HUDEP-2 (cell line): Measurements from ENCODE around the gene GGA2.
"Not testable (repeated sequence)": the region's sequence is repeated elsewhere in the genome, so short reads cannot be mapped to it uniquely, and the experiment has no call there.

Experiments used
- DNase-seq, 76 experiments: peaks; one replicate each; lab custom pipeline; 2025; ENCODE audit not compliant: unreplicated experiment in 76 of 76; lab: John Stamatoyannopoulos, UW

Gene GGA2

DNA sequence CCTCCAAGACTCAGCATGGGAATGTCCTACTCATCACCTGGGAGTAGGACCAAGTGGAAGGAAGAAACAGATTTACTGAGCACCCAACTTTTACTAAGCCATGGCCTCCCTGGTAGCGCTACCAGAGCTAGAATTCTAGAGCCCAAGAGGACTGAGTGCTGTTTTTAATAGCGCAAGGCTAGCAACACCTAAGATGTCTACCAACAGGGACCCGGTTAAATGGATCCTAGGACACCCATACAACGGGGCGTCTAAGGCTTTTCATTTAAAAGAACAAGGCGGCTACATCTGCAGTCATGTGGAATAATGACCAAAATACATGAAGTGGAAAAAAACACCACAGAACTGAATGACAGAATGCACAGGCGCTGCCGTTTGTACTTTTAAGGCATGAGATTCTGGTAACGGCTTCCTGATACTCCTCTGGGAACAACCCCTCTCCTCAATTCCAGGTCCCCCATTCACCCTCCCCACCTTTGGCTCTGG lies 5.1 kb downstream of the GGA2 start:
- DNase-seq = no peak

DNA sequence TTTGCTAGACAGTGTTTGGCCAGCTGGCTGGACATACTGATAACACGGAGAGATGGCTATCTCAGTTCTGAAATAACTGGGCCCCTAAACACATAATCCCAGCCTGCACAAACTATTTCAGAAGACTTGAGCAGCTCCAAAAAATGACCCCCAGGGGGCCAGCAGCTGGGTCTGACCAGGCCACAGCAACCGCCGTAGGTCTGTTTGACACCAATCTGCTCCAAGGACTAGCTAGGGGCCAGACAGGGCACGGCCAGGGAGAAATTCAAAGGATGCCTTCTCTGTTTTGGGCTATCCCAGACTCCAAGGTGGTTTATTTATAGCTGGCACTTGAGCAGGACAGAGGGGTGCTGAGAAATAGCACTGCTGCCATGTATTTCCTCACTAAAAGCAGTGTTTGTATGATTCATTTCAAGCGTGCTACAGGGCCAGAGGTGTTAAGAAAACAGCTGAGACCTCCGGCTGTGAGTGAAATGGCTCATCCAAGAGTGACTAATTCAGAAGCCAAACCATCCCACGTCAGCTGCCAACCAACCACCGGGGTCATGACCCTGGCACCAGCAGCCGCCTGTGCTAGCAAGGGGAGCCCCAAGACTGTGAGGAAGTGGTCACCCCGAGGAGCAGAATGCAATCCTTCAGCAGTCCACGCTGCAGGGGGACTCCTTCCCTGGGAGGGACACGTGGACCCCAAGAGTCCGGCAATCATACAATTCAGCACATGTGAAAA lies 5.7 kb downstream of the GGA2 start:
- peak in 20 of 76 experiments; percentile 4 to 57 (median 18) for DNase-seq

DNA sequence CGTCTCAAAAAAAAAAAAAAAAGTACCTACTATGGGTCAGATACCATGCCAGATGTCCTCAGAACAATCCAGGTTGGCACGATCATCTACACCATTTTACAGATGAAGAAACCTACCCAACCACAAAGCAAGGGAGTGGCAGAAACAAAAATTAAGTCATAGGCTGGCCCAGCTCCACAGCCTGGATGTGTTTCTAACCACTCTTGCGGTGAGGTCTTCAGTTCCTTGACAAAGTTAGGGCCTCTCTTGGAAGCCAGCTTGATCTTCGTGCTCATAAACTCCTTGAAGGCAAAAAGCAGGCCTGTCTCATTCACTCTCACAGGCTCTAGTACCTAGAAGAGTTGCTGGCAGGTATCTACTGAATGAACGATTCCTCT lies 6.2 kb downstream of the GGA2 start:
- peak in 39 of 76 experiments; percentile 7 to 54 (median 24) for DNase-seq

DNA sequence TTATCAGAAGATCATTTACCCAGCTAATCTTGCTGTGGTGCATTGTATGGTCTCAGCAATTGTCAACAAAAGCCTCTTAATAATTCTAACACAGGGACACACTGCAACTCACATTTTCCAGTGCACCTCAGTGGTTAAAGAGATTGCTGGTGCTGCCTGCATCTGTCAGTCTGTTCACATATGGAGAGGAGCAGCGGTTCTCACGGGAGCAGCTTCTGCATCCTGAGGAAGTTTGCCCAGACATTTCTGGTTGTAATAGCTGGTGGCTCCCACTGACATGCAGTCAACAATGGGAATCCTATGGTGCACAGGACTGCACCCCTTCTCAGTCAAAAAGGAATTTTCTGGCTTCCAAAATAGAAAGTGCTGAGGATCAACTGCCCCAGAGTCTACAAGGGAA lies 7.8 kb downstream of the GGA2 start:
- peak in 1 of 76 experiments; percentile 11 for DNase-seq

DNA sequence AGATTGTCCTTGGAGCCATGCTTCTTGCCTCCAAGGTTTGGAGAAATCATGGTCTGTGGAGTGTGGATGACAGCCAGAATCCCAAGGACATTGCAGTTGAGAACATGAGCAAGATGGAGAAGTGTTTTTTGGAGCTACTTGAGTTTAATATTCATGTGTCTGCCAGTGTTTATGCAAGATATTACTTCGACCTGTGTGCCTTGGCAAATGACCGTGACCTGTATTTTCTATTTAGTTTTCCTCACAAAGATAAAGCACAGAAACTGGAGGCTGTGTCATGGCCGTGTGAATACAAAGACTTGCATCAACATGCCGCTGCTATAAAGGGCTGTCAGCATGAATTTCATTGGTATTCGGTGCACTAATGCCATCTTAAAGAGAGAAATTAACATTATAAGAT lies 9.0 kb downstream of the GGA2 start:
- DNase-seq = no peak

DNA sequence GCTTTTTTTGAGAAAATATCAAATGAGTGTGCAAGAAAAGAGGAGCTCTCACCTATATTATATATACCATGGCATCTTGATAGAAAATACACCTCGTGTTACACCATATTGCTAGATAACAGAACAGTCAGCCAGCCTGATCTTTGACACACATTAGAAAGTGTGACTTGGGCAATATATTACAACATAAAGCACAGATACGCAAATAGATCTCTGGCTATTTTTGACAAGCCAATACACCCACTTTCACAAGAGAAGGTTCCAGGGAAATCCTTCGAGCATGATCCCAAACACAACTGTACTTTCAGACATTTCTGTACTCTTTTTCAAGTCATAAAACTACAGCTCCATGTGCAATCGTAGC lies 9.4 kb downstream of the GGA2 start:
- no peak for DNase-seq

DNA sequence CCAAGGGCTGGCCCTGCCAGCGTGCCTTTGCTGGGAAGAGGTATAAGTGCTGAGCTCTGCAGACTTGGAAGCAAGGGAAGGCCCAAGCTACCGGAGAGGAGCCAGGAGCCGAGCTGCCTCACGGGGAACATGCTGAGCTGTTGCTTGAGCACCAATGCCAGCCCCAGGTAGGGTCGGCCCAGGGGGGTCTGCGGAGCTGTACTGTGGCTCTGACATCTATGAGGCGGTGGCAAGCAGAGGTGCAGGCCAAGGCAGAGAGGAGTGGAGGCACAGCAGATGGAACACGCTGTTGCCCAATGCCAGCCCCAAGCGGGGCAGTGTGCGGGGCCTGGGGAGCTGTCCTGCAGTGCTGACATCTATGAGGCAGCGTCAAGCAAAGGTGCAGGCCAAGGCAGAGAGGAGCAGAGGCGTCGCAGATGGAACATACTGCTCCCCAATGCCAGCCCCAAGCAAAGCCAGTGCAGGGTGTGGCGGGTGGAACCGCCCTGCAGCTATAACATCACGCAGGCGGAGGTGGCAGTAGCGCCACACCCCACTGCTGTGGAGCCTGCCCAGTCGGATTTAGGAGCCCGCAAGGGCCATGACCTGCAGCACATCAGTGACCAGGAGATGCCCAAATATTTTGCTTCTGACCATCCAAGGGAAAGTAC lies 10.0 kb downstream of the GGA2 start:
- peak in 64 of 76 experiments; percentile 11 to 72 (median 48) for DNase-seq

DNA sequence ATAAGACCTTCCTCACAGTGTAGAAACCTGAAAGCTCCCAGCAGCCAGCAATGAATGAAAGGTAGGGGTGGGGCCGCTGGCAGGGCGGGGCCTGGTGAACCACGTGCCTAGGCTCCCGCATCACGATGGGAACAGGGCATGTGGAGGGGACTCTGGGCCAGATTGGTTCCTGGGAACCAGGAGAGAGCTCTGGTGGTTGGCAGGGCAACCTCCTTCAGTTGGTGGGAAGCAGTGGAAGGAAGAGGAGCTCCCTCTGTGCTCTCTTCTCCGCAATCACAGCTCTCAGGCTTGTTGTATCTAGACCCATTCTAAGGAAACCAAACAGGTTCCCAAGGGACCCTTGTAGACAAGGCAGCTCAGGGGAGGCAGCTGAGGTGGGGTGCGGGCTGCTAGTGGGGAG lies 10.5 kb downstream of the GGA2 start:
- no peak for DNase-seq

DNA sequence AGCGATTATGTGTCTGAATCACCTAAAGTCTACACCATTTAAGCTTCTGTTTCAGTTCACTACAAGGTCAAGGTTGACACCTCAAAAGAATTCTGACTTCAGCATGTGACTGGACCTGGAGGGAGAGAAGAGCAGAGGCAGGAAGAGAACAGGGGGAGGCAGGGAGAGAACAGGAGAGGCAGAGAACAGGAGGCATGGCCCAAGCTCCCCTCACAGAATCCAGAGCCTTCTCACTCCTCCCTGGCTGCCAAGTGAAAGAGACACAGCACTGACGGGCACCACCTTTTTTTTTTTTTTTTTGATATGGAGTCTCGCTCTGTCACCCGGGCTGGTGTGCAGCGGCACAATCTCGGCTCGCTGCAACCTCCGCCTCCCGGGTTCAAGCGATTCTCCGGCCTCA lies 11.4 kb downstream of the GGA2 start:
- no peak for DNase-seq

DNA sequence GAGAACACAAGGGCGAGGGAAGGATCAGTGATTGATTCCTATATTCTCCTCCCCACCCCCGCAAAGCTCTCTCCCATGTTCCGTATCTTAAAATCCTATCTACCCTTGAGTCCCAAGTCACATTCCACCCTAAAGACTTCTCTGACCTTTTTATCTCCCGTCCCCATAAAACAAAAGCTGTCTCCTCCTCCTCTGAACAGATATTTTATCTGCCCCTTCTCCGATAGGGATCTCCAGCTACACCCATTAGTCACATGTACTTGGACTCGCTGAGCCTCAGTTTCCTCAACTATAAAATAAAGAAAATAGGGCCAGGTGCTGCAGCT lies 12.8 kb downstream of the GGA2 start:
- no peak for DNase-seq

DNA sequence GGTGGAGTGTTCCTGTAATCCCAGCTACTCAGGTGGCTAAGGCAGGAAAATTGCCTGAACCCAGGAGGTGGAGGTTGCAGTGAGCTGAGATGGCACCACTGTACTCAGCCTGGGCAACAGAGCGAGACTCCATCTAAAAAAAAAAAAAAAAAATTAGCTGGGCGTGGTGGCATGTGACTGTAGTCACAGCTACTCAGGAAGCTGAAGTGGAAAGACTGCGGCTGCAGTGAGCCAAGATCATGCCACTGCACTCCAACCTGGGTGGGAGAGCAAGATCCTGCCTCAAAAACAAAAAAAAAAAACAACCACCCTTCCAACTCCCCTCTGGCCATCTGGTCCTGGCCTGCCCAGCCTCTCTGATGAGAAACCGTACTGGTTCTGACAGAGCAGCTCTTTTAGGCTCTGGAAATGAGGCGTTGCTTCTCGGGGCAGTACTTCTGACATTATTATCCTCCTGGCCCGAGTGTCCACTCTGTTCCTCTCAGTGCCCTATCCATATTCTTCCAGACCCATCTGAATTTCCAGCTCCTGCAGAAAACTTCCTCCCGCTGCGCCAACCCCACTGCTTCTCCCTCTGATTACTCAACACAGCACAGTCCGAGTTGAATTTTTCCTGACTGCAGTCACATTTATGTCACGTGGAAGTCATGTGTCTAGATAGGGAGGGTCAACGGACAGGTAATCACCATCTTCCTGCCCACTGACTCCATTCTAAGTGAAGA lies 13.3 kb downstream of the GGA2 start:
- peak in 17 of 76 experiments; percentile 3 to 52 (median 18) for DNase-seq

DNA sequence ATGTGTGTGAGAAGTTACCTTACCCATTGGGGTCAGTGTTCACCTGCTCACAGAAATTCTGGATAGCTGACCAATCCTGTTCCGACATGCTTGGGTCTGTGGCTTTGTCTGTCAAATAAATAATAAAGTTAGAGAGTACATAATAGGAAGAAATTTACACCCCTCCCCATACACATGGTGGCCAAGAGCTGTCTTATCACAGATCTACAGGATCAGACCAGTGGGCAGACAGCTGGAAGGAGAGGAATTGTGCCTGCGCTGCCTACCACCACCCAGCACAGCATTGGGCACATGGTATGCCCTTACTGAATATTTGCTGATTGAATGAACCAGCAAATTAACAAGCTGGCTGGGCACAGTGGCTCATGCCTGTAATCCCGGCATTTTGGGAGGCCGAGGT lies 14.6 kb downstream of the GGA2 start:
- peak in 2 of 76 experiments; percentile 10 to 15 for DNase-seq

DNA sequence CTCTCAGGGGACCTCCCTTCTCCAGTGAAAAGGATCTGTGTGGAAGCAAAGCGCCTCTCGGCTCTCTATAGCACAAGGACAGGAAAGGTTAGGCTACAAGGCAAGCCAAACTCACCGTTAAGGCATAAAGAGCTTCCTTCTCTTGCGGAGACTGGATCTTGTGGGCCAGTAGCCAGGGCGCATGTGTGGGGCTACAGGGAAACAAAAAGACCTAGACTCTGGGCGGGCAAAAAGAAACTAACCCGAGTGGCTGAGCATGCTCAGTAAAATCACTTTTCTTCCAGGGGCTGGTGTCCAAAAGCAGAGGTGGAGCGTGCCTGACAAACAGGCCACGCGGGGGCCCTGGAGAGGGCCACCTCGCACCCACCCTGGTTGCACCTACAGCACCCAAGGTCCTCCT lies 16.1 kb downstream of the GGA2 start:
- DNase-seq = no peak

DNA sequence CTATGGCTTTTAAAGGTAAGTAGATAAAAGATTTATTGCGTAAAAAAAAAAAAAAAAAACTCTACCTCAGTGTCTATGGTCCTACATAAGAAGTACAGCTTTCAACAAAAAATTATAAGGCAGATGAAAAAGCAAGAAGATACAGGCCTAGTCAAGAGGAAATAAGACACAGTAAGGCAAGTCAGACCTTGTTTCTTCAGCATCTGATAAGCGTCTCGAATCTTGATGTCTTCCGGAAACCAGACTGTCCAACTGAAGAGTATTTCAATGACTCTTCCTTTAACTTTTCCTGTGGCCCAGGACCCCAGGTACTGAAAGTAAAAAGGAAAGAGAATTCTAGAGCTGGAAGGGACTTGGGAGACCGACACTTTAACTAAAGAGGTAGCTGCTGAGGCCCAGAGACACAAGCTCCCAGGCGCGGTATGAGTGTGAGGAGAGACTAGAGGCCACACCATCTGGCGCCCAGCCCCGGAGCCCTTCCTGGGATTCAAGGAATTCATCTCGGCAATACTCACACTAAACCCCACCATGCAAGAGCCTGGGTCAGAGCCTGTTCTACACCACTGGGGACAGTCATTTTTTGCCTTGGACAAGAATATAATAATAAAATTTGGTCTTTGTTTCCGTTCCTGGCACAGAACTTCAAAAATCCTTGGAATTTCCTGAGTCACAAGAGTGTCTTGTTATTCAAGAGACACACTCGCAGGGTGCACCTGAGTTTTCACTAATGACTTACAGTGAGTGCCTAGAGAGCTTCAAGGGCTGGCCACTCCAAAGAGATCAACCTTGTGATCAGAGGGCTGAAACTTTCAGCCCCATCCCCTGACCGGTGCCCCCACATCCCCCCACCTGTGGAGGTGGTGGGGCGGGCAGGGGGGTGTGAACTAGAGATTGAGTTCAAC lies 18.6 kb downstream of the GGA2 start:
- no peak for DNase-seq

DNA sequence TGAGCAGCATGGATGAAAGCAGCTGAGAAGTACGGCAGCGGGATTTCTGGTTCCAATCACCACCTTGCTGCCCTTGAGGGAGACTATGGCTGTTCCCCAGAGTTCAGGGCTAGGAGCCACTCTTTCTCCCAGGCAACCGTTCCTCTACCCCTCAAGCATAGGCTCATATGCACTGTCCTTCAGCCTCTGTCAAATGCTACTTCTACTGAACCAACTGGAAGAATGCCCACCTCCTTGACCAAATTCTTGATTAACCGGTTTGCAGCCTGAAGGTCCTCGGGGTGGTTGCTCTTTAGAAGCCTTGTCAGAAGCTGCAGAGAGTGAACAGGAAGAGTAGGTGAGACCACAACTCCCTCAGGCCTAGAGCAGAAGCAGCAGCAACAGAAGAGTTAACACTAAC lies 23.8 kb downstream of the GGA2 start:
- no peak for DNase-seq

DNA sequence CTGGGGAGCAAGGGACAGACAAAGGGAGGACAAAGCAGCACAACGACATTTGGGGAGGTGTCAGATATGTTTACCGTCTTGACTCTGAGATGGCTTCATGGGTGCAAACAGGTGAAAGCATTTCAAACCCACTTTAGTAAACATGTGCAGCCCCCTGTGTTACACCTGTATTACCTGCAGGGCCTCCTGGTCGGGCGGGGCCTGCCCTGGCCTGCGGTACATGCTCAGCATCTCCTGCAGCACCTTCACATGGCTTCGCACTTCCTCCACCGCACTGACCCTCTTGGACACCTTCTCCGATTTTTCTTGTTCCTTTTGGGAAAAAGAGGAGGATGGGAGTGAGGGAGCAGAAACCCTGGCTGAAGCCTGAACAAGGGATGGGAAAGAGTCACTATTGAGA lies 24.5 kb downstream of the GGA2 start:
- DNase-seq = no peak

DNA sequence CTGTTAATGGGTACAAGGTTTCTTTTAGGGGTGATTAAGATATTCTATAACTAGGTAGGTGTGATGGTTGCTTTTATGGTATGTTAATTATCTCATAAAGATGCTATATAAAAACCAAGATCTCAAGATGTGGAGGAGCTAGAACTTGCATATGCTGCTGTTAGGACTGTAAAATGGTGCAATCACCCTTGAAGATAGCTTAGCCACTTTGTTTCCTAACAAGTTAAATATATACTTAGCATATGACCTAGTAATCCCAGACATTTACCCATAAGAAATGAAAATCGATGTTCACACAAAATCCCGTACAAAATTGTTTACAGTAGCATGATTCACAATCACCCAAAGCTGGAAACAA lies 25.1 kb downstream of the GGA2 start:
- DNase-seq = no peak

DNA sequence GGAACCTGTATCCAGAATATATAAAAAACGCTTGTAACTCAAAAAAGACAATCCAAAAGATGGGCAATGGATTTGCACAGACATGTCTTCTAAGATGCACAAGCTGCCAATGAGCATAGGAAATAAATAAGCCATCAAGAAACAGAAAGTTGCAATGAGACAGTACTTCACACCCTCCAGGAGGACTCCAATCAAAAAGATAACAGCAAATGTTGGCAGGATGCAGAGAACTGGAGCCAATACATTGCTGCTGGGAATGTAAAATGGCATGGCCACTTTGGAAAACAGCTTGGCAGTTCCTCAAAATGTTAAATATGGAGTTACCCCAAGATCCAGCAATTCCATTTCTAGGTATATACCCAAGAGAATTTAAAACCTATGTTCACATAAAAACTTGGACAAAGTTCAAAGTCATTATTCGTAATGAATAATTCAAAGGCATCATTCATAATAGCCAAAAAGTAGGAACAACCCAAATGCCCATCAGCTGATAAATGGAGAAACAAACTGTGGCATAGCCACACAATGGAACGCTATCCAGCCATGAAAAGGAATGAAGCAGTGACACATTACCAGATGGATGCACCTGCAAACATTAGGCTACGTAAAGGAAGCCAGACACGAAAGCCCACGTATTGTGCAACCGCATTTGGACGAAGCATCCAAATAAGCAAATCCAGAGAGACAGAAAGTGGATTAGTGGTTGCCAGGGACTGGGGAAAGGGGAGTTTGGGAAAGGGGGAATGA lies 25.6 kb downstream of the GGA2 start:
- no peak for DNase-seq

DNA sequence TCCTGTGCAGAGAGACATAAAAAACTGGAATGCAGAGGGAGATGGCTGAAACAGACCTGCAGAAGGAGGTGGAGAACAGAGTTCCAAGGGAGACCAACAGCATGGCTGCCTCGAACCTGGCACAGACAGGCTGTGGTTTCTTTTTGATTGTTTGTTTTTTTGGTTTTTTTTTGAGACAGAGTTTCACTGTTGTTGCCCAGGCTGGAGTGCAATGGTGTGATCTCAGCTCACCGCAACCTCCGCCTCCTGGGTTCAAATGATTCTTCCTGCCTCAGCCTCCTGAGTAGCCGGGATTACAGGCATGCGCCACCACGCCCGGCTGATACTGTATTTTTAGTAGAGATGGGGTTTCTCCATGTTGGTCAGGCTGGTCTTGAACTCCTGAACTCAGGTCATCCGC lies 26.8 kb downstream of the GGA2 start:
- not testable (repeated sequence) for DNase-seq

DNA sequence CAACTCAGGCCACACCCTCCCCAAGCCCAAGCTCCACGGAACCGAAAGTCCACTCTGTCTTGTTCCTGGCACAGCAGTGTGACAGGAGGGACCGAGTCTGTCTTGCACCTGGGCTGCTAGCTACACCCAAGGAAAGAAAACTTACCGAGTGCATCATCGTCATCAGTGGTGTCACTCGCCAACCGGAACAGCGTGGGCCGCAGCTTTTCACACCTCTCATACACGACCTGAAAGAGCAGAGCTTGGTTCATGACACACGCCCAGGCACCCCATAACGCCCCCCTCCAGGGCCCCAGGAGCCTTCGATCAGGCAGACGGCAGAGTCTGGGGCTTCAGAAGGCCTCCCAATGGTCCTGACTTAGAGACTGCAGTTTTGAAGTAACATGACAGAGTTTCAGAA lies 27.5 kb downstream of the GGA2 start:
- DNase-seq = no peak
